Endodermal cell (in vitro differentiated cells): Measurements from ENCODE around the gene DOK7. TPM values are rescaled to one million over a fixed set of nuclear protein-coding genes. Genes with fewer than 3 reads are reported as not detected.
A peak's percentile ranks its signal among the peaks of the same experiment; 100 is the strongest.

Source experiments
- DNase-seq: peaks from one replicate; pipeline ENCODE4 v3.0.0-alpha.2; 2017
- H3K27ac ChIP-seq: 2 replicates; pipeline ENCODE4 v1.5.1; 2013; ENCODE audit warnings: mild to moderate bottlenecking, low read depth, low read length, moderate library complexity
- H3K27me3 ChIP-seq: 2 replicates; pipeline ENCODE4 v1.6.1; 2013; ENCODE audit warnings: mild to moderate bottlenecking, low read length, moderate library complexity; ENCODE audit not compliant: insufficient read depth, control insufficient read depth, poor library complexity, severe bottlenecking
- H3K36me3 ChIP-seq: 2 replicates; pipeline ENCODE4 v1.7.0; 2013; ENCODE audit warnings: mild to moderate bottlenecking, low read length, moderate library complexity; ENCODE audit not compliant: control insufficient read depth, insufficient read depth
- H3K4me1 ChIP-seq: one replicate; pipeline ENCODE4 v1.7.0; 2013; ENCODE audit warnings: low read length; ENCODE audit not compliant: control insufficient read depth, insufficient read depth
- H3K4me3 ChIP-seq: 2 replicates; pipeline ENCODE4 v1.5.1; 2013; ENCODE audit warnings: mild to moderate bottlenecking, low read length, moderate library complexity
- H3K9ac ChIP-seq: 2 replicates; pipeline ENCODE4 v1.6.1; 2013; ENCODE audit warnings: mild to moderate bottlenecking, low read length, moderate library complexity; ENCODE audit not compliant: poor library complexity, severe bottlenecking; ENCODE audit errors: extremely low read depth
- H3K9me3 ChIP-seq: 2 replicates; pipeline ENCODE4 v1.6.1; 2013; ENCODE audit warnings: mild to moderate bottlenecking, low read length, moderate library complexity; ENCODE audit not compliant: control insufficient read depth
- H3K27ac Mint-ChIP-seq: 2 replicates; pipeline ENCODE4 v1.8.0; 2020; ENCODE audit warnings: mixed read lengths
- H3K27me3 Mint-ChIP-seq: 2 replicates; pipeline ENCODE4 v1.8.0; 2021; ENCODE audit warnings: mild to moderate bottlenecking, mixed read lengths; ENCODE audit not compliant: insufficient read depth
- H3K36me3 Mint-ChIP-seq: 2 replicates; pipeline ENCODE4 v1.8.0; 2020; ENCODE audit warnings: low read depth, mixed read lengths
- H3K4me1 Mint-ChIP-seq: 2 replicates; pipeline ENCODE4 v1.8.0; 2020; ENCODE audit warnings: mixed read lengths
- H3K4me3 Mint-ChIP-seq: 2 replicates; pipeline ENCODE4 v1.8.0; 2020; ENCODE audit warnings: mild to moderate bottlenecking, moderate library complexity, mixed read lengths
- H3K9me3 Mint-ChIP-seq: 2 replicates; pipeline ENCODE4 v1.8.0; 2020; ENCODE audit warnings: mild to moderate bottlenecking, mixed read lengths
- WGBS, 2 experiments: methylation state at CpG; one replicate each; pipeline versions ENCODE4 v1.1.5 to v1.1.7; 2013; ENCODE audit warnings: missing lambda C conversion rate in 2 of 2, mixed read lengths in 1 of 2; ENCODE audit not compliant: insufficient coverage in 1 of 2, insufficient read length in 1 of 2; 5-methylcytosine and 5-hydroxymethylcytosine counted together
- total RNA-seq, 2 donors: library from RNA; stranded (reverse); fragmentation: NEBNext Ultra II Directional in 1 of 2; extraction: Animal tissue kit (Norgen Biotek cat#: 25700) in 1 of 2; gene quantifications; 2 replicates in 1 of 2; 3 replicates in 1 of 2; pipeline ENCODE4 v1.2.1, GENCODE V29; 2021
- TF ChIP-seq, protein P1 (sequence below): fragments of 200-600 bp; sonication (generic); conservative IDR thresholded peaks from 2 replicates; pipeline ENCODE4 v1.5.0; 2021; ENCODE audit warnings: antibody characterized with exemption, mild to moderate bottlenecking

Gene DOK7
- total RNA-seq, 2 donors from 2014 or later: 0.38 to 1.3 TPM

GRCh38 chr4:3525532-3526430, 62.7 kb downstream of the DOK7 start:
- H3K9me3 Mint-ChIP-seq: no peaks in the 10 kb centered on the region
- peaks cover 39% of the 10 kb centered on the region for H3K36me3 ChIP-seq
- 93 to 94% methylated on average over 27 to 32 of the region's 33 CpGs for WGBS, 2 experiments
- H3K4me3 Mint-ChIP-seq: no peak overlapping the region
- no peaks in the 10 kb centered on the region for H3K27me3 ChIP-seq
- no peak overlapping the region for H3K4me3 ChIP-seq
- no peak overlapping the region for H3K27ac ChIP-seq
- H3K9me3 ChIP-seq: no peaks in the 10 kb centered on the region
- peaks cover 1% of the 10 kb centered on the region for H3K4me1 ChIP-seq
- H3K36me3 Mint-ChIP-seq: peaks cover 42% of the 10 kb centered on the region
- peaks cover 18% of the 10 kb centered on the region for H3K4me1 Mint-ChIP-seq
- H3K27ac Mint-ChIP-seq: no peak overlapping the region
- H3K27me3 Mint-ChIP-seq: peaks cover 2% of the 10 kb centered on the region
- TF ChIP-seq, protein P1, sequence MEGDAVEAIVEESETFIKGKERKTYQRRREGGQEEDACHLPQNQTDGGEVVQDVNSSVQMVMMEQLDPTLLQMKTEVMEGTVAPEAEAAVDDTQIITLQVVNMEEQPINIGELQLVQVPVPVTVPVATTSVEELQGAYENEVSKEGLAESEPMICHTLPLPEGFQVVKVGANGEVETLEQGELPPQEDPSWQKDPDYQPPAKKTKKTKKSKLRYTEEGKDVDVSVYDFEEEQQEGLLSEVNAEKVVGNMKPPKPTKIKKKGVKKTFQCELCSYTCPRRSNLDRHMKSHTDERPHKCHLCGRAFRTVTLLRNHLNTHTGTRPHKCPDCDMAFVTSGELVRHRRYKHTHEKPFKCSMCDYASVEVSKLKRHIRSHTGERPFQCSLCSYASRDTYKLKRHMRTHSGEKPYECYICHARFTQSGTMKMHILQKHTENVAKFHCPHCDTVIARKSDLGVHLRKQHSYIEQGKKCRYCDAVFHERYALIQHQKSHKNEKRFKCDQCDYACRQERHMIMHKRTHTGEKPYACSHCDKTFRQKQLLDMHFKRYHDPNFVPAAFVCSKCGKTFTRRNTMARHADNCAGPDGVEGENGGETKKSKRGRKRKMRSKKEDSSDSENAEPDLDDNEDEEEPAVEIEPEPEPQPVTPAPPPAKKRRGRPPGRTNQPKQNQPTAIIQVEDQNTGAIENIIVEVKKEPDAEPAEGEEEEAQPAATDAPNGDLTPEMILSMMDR: no peak
- H3K9ac ChIP-seq: no peak overlapping the region
- DNase-seq: peak; percentile 41

DNA sequence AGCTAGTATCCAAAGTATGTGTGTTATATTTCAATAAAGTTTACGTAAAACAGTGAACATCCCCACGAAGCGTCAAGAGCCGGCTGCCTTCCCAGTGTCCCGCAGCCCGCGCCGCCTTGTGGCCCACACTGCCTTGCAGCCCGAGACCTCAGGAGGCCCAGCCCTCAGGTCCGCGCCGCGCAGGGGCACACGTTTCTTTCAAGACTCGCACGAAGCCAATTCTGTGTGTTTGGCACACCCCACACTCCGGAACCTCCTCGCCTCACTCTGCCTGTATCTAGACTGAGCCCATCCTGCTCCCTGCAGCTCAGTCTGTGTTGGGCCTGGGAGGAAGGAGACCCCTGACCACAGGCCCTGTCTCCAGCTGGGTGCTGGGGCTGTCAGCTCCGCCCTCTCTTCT, 63.4 kb downstream of the DOK7 start:
- no peaks in the 10 kb centered on the region for H3K9me3 ChIP-seq
- DNase-seq: no peak
- Mint-ChIP-seq H3K27ac (no peak overlapping the region), H3K36me3 (peaks cover 41% of the 10 kb centered on the region), H3K27me3 (peaks cover 2% of the 10 kb centered on the region), H3K4me1 (peaks cover 22% of the 10 kb centered on the region), H3K4me3 (no peak overlapping the region), H3K9me3 (no peaks in the 10 kb centered on the region)
- no peak overlapping the region for H3K9ac ChIP-seq
- TF ChIP-seq, protein P1: no peak
- H3K36me3 ChIP-seq: peaks cover 38% of the 10 kb centered on the region
- H3K4me3 ChIP-seq: no peak overlapping the region
- peaks cover 2% of the 10 kb centered on the region for H3K4me1 ChIP-seq
- no peak overlapping the region for H3K27ac ChIP-seq
- 95 to 99% methylated on average over 15 to 19 of the region's 19 CpGs for WGBS, 2 experiments
- H3K27me3 ChIP-seq: no peaks in the 10 kb centered on the region

- no peak overlapping the region for H3K9ac ChIP-seq
- H3K27me3 ChIP-seq: no peaks in the 10 kb centered on the region
- peaks cover 2% of the 10 kb centered on the region for H3K4me1 ChIP-seq
- no peaks in the 10 kb centered on the region for H3K9me3 Mint-ChIP-seq
- peaks cover 38% of the 10 kb centered on the region for H3K36me3 Mint-ChIP-seq
- no peaks in the 10 kb centered on the region for H3K9me3 ChIP-seq
- H3K4me1 Mint-ChIP-seq: peaks cover 24% of the 10 kb centered on the region
- peaks cover 38% of the 10 kb centered on the region for H3K36me3 ChIP-seq
- H3K27me3 Mint-ChIP-seq: peaks cover 2% of the 10 kb centered on the region
- H3K4me3 ChIP-seq: no peak overlapping the region
- DNase-seq: peak; percentile 45
- TF ChIP-seq, protein P1: no peak
- H3K27ac Mint-ChIP-seq: no peak overlapping the region
- no peak overlapping the region for H3K4me3 Mint-ChIP-seq
- H3K27ac ChIP-seq: no peak overlapping the region
- 90 to 93% methylated on average over 11 to 14 of the region's 14 CpGs for WGBS, 2 experiments
Measured at GRCh38 chr4:3527101-3527913, 64.2 kb downstream of the DOK7 start.
